GM19351 (cell line): ENCODE results near the gene CACNG1.
"Not testable (repeated sequence)": the region's sequence is repeated elsewhere in the genome, so short reads cannot be mapped to it uniquely, and the experiment has no call there.

ENCODE experiments used
- ATAC-seq: cut with Tn5 transposase; IDR thresholded peaks from one replicate; pipeline ENCODE4 v1.9.1; 2021; ENCODE audit warnings: mild to moderate bottlenecking, moderate library complexity; ENCODE audit not compliant: unreplicated experiment

Gene CACNG1

GRCh38 chr17:67074781-67075180, 30.4 kb downstream of the CACNG1 start:
- no peak for ATAC-seq

GRCh38 chr17:67076290-67076689, 31.9 kb downstream of the CACNG1 start:
- no peak for ATAC-seq

DNA sequence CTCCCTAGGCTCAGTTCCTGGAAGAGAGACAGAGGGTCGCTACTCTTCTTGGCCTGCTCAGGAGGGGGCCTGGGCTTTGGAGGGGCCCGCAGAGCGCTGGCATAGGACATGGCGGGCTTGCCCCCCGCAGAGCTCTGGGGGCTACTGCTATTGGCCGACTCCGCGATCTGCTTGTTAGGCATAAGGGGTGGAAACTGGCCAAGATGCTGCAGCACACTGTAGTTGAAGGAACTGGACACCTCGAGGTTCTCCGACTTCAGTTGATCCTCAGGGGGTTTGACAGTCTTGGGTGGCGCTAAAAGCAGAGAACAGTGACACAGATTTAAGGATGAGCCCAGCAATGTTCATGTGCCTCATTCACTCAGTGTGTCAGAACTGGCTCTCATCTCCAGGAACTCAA, 33.9 kb downstream of the CACNG1 start:
- no peak for ATAC-seq

- no peak for ATAC-seq
These were observed 35.1 kb downstream of the CACNG1 start for GRCh38 chr17:67079491-67079890.

DNA sequence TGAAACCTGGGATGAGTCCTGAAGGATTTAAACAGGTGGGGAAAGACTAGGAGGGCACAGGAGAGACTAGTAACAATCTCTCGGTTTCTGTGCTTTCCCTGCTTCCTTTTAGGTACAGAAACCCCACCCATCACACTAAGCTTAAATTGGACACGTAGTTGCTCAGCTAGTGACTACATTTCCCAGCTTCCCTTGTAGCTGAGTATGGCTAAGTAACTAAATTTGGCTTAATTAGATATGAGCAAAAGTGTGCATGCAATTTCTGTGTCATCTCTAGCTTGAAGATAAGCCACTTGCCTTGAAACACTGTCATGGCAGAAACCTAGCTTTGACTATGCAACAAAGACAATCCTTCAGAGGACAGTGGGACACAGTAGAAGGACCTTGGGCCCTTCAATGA, 36.5 kb downstream of the CACNG1 start:
- no peak for ATAC-seq

- ATAC-seq: peak; percentile 71
These were observed 37.8 kb downstream of the CACNG1 start for GRCh38 chr17:67082107-67082506.

- ATAC-seq: no peak
These were observed 41.1 kb downstream of the CACNG1 start for GRCh38 chr17:67085406-67085805.

- no peak for ATAC-seq
These were observed 44.3 kb downstream of the CACNG1 start for GRCh38 chr17:67088639-67089038.

GRCh38 chr17:67090341-67090740, 46.0 kb downstream of the CACNG1 start:
- ATAC-seq: no peak

GRCh38 chr17:67092291-67092690, 47.9 kb downstream of the CACNG1 start:
- no peak for ATAC-seq

DNA sequence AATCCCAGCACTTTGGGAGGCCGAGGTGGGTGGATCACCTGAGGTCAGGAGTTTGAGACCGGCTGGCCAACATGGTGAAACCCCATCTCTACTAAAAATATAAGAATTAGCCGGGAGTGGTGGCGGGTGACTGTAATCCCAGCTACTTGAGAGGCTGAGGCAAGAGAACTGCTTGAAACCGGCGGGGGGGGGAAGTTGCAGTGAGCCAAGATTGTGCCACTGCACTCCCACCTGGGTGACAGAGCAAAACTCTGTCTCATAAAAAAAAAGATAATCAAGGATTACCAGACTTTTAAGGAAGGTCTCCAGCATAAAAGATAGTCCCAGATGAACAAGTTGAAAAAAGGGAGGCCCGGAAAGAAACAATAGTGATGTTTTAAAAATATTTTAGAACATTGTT, 48.4 kb downstream of the CACNG1 start:
- ATAC-seq: not testable (repeated sequence)

- no peak for ATAC-seq
These were observed 49.0 kb downstream of the CACNG1 start for GRCh38 chr17:67093348-67093747.

DNA sequence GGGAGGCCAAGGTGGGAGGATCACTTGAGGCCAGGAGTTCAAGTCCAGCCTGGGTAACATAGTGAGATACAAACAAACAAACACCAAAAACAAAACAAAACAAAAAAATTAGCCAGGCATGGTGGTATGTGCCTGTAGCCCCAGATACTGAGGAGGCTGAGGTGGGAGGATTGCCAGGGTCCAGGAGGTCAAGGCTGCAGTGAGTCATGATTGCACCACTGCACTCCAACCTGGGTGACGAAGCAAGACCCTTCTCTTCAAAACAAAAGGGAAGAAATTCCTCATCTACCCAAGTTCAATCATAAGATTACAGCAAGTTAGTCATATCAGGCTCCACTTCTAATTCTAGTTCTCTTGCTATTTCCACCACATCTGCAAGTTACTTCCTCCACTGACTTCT, 50.9 kb downstream of the CACNG1 start:
- ATAC-seq: not testable (repeated sequence)

DNA sequence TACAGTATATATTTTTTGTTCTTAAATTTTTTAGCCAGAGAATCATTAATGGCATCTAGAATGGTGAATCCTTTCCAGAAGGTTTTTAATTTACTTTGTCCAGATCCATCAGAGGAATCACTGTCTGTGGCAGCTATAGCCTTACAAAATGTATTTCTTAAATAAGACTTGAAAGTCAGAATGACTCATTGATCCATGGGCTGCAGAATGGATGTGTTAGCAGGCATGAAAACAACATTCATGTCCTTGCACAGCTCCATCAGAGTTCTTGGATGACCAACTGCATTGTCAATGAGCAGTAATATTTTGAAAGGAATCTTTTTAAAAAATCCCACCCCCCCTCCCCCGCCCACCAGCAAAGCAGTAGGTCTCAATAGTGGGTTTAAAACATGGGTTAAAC, 51.4 kb downstream of the CACNG1 start:
- no peak for ATAC-seq

DNA sequence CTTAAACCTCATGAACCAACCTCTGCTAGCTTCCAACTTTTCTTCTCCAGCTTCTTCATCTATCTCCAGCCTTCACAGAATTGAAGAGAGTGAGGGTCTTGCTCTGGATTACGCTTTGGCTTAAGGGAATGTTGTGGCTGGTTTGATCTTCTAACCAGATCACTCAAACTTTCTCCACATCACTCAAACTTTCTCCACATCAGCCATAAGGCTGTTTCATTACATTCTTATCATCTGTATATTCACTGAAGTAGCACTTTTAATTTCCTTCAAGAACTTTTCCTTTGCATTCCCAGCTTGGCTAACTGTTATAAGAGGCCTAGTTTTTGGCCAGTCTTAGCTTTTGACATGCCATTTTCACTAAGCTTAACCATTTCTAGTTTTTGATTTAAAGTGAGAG, 52.3 kb downstream of the CACNG1 start:
- no peak for ATAC-seq

DNA sequence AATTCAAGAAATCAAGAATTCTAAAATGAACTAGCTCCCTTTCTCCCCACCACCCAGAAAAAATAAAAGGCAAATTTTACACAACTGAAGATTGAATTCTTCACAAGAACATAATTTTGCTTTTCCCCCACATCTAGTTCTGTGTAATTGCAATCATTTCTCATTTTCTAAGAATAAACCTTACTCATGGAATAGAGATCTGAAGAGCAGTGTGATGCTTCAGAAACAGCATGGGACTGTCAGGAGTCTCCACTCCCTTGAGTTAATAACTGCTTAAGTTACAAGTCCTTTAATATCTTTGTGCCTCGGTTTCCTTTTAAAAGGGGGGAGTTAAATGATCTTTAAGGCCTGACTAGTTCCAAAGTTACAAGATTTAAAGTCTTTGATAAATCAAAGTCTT, 53.7 kb downstream of the CACNG1 start:
- no peak for ATAC-seq

- not testable (repeated sequence) for ATAC-seq
These were observed 60.3 kb downstream of the CACNG1 start for GRCh38 chr17:67104641-67105040.

DNA sequence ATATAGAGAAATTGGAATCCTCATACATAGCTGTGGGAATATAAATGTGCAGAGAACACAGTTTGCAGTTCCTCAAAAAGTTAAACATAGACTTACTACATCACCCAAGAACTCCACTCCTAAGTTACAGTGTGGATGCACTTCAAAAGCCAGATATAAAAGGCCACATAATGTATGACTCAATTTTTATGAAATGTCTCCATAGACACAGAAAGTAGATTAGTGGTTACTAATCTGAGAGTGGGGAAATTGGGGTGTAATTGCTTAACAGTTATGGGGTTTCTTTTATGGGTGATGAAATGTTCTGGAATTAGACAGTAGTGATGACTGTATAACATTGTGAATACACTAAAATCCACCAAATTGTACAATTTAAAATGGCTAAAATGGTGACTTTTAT, 60.9 kb downstream of the CACNG1 start:
- ATAC-seq: no peak
